B cell (primary cell): ENCODE measurements around the gene SIGMAR1.

Experiments
- CTCF ChIP-seq: fragments of 200-600 bp; IDR thresholded peaks from one replicate; pipeline ENCODE4 v1.8.0; 2022; ENCODE audit warnings: antibody characterized with exemption, mild to moderate bottlenecking
- EZH2 ChIP-seq: IDR thresholded peaks from 2 replicates; pipeline ENCODE4 v1.6.1; 2012; ENCODE audit warnings: borderline replicate concordance, low read depth, mild to moderate bottlenecking, moderate library complexity, low read length; ENCODE audit not compliant: insufficient read depth, poor library complexity, severe bottlenecking

- no peak for TF ChIP-seq CTCF
- TF ChIP-seq EZH2 = no peak
Observed at GRCh38 chr9:34588671-34589635, 48.6 kb downstream of the SIGMAR1 start.
